Measurements from ENCODE around the gene NUP85. TPM values are rescaled to one million over a fixed set of nuclear protein-coding genes. Genes with fewer than 3 reads are reported as not detected.

NUP85 gene
- total and polyA plus RNA-seq, 4 donors: 40.4 to 69.5 (median 46.1) TPM

- H3K9me3 ChIP-seq (ENCODE audit: control insufficient read depth in 4 of 4, insufficient read depth in 3 of 4, low read length in 3 of 4): no peaks in the 10 kb centered on the region
- H3K27me3 ChIP-seq (ENCODE audit: control insufficient read depth in 3 of 3, insufficient read depth in 3 of 3, low read length in 2 of 3): no peaks in the 10 kb centered on the region
- H3K4me3 ChIP-seq: no peak overlapping the region
- DNase-seq (peak in 1 of 3 donors; percentile 27), ATAC-seq (ENCODE audit: insufficient read depth, low FRiP score) (peak; percentile 38)
- no peak overlapping the region for H3K27ac ChIP-seq (ENCODE audit: low read depth in 1 of 2, low read length in 1 of 2)
- peak; percentile 4 for TF ChIP-seq CTCF (IDR thresholded peaks at IDR 0.05; ENCODE audit: control extremely low read depth, extremely low read depth)
- WGBS, 2 donors: 70 to 75% methylated on average over 23 of the region's 23 CpGs
- H3K36me3 ChIP-seq (ENCODE audit: control insufficient read depth in 4 of 4, insufficient read depth in 4 of 4, low read length in 4 of 4): peaks cover 10 to 89% (median 51%) of the 10 kb centered on the region in 4 donors
- no peaks in the 10 kb centered on the region for H3K4me1 ChIP-seq (ENCODE audit: control insufficient read depth in 5 of 5, insufficient read depth in 5 of 5, low read length in 5 of 5)
- H3K9ac ChIP-seq (ENCODE audit: insufficient read depth in 1 of 2, low read length in 2 of 2): no peak overlapping the region
These were observed 35.1 kb downstream of the NUP85 start for GRCh38 chr17:75240394-75241142.

GRCh38 chr17:75241143-75241430, 35.6 kb downstream of the NUP85 start:
- Histone ChIP-seq H3K4me3 (no peak overlapping the region), H3K9ac (ENCODE audit: insufficient read depth in 1 of 2, low read length in 2 of 2) (no peak overlapping the region), H3K4me1 (ENCODE audit: control insufficient read depth in 5 of 5, insufficient read depth in 5 of 5, low read length in 5 of 5) (no peaks in the 10 kb centered on the region), H3K36me3 (ENCODE audit: control insufficient read depth in 4 of 4, insufficient read depth in 4 of 4, low read length in 4 of 4) (peaks cover 13 to 91% (median 54%) of the 10 kb centered on the region in 4 donors), H3K27me3 (ENCODE audit: control insufficient read depth in 3 of 3, insufficient read depth in 3 of 3, low read length in 2 of 3) (no peaks in the 10 kb centered on the region), H3K9me3 (ENCODE audit: control insufficient read depth in 4 of 4, insufficient read depth in 3 of 4, low read length in 3 of 4) (no peaks in the 10 kb centered on the region), H3K27ac (ENCODE audit: low read depth in 1 of 2, low read length in 1 of 2) (no peak overlapping the region)
- WGBS, 2 donors: 91% methylated on average over 7 of the region's 7 CpGs
- TF ChIP-seq CTCF (IDR thresholded peaks at IDR 0.05; ENCODE audit: control extremely low read depth, extremely low read depth): no peak
- ATAC-seq (ENCODE audit: insufficient read depth, low FRiP score): no peak
- DNase-seq: no peak

- DNase-seq: no peak
- ATAC-seq (ENCODE audit: insufficient read depth, low FRiP score): no peak
- Histone ChIP-seq H3K36me3 (ENCODE audit: control insufficient read depth in 4 of 4, insufficient read depth in 4 of 4, low read length in 4 of 4) (peaks cover 17 to 94% (median 53%) of the 10 kb centered on the region in 4 donors), H3K4me3 (no peak overlapping the region), H3K4me1 (ENCODE audit: control insufficient read depth in 5 of 5, insufficient read depth in 5 of 5, low read length in 5 of 5) (no peaks in the 10 kb centered on the region), H3K9ac (ENCODE audit: insufficient read depth in 1 of 2, low read length in 2 of 2) (no peak overlapping the region), H3K27ac (ENCODE audit: low read depth in 1 of 2, low read length in 1 of 2) (no peak overlapping the region), H3K9me3 (ENCODE audit: control insufficient read depth in 4 of 4, insufficient read depth in 3 of 4, low read length in 3 of 4) (no peaks in the 10 kb centered on the region), H3K27me3 (ENCODE audit: control insufficient read depth in 3 of 3, insufficient read depth in 3 of 3, low read length in 2 of 3) (no peaks in the 10 kb centered on the region)
- 93 to 95% methylated on average over 9 of the region's 9 CpGs for WGBS, 2 donors
- no peak for TF ChIP-seq CTCF (IDR thresholded peaks at IDR 0.05; ENCODE audit: control extremely low read depth, extremely low read depth)
These were observed 36.0 kb downstream of the NUP85 start for GRCh38 chr17:75241502-75241901.

Measured in lung (tissue), 12 donors.